Mesodermal cell (in vitro differentiated cells): ENCODE measurements around the gene TSPO2.

Experiments
- H3K27ac ChIP-seq: 2 replicates; pipeline ENCODE4 v1.7.0; 2013; ENCODE audit warnings: mild to moderate bottlenecking, low read depth, low read length, moderate library complexity; ENCODE audit not compliant: severe bottlenecking
- H3K36me3 ChIP-seq: 2 replicates; pipeline ENCODE4 v1.7.1; 2013; ENCODE audit warnings: mild to moderate bottlenecking, low read length, moderate library complexity; ENCODE audit not compliant: control insufficient read depth, insufficient read depth
- H3K4me1 ChIP-seq: one replicate; pipeline ENCODE4 v1.7.1; 2013; ENCODE audit warnings: mild to moderate bottlenecking, low read length; ENCODE audit not compliant: insufficient read depth, control insufficient read depth, poor library complexity, severe bottlenecking
- H3K4me3 ChIP-seq: 2 replicates; pipeline ENCODE4 v1.7.0; 2013; ENCODE audit warnings: low read length, control low read depth, mild to moderate bottlenecking; ENCODE audit not compliant: insufficient read depth, poor library complexity, severe bottlenecking; ENCODE audit errors: extremely low read depth
- H3K9me3 ChIP-seq: 2 replicates; pipeline ENCODE4 v1.7.1; 2013; ENCODE audit warnings: mild to moderate bottlenecking, low read length, moderate library complexity; ENCODE audit not compliant: control insufficient read depth
- WGBS, 2 experiments: methylation state at CpG; one replicate each; pipeline ENCODE4 v1.1.5; 2013; ENCODE audit warnings: missing lambda C conversion rate in 2 of 2; ENCODE audit not compliant: insufficient coverage in 2 of 2; 5-methylcytosine and 5-hydroxymethylcytosine counted together

TSPO2 gene

GRCh38 chr6:41051873-41052272 is 9.6 kb downstream of the TSPO2 start:
- H3K27ac ChIP-seq, result no peak overlapping the region
- H3K4me1 ChIP-seq, result peaks cover 21% of the 10 kb centered on the region
- WGBS, 2 experiments, result 87 to 91% methylated on average over 5 of the region's 5 CpGs

GRCh38 chr6:41053041-41053440 is 10.8 kb downstream of the TSPO2 start, which contains the start of gene APOBEC2:
TSS of gene APOBEC2 (plus strand) at chr6:41053202. CDS start at chr6:41053348, 146 bp downstream.
- Histone ChIP-seq H3K27ac (no peak within 1 kb of the TSS), H3K4me3 (no peak within 1 kb of the TSS), H3K36me3 (no peaks in the 10 kb centered on the region), H3K9me3 (no peaks in the 10 kb centered on the region), H3K4me1 (peaks cover 23% of the 10 kb centered on the region)
- WGBS, 2 experiments, result 67 to 72% methylated on average over 2 to 4 of the region's 5 CpGs

More at GRCh38 chr6:41051873-41052272, 9.6 kb downstream of the TSPO2 start:
- H3K9me3 ChIP-seq, result no peaks in the 10 kb centered on the region
- H3K4me3 ChIP-seq, result no peak overlapping the region
- no peaks in the 10 kb centered on the region for H3K36me3 ChIP-seq

GRCh38 chr6:41054511-41054910 is 12.2 kb downstream of the TSPO2 start:
- Histone ChIP-seq H3K27ac (no peak overlapping the region), H3K4me3 (no peak overlapping the region), H3K36me3 (no peaks in the 10 kb centered on the region), H3K9me3 (no peaks in the 10 kb centered on the region), H3K4me1 (peaks cover 25% of the 10 kb centered on the region)
- 100% methylated on average over 2 of the region's 3 CpGs; no CpG with 5 or more reads in 1 of the 2 experiments for WGBS, 2 experiments

- Histone ChIP-seq H3K27ac (no peak overlapping the region), H3K9me3 (no peaks in the 10 kb centered on the region), H3K4me1 (peaks cover 23% of the 10 kb centered on the region), H3K4me3 (no peak overlapping the region), H3K36me3 (no peaks in the 10 kb centered on the region)
- 82 to 100% methylated on average over 2 to 3 of the region's 3 CpGs for WGBS, 2 experiments
Measured at GRCh38 chr6:41055149-41055548, 12.9 kb downstream of the TSPO2 start.

- peaks cover 12% of the 10 kb centered on the region for H3K36me3 ChIP-seq
- peaks cover 20% of the 10 kb centered on the region for H3K4me1 ChIP-seq
- H3K4me3 ChIP-seq, result no peak overlapping the region
- no peak overlapping the region for H3K27ac ChIP-seq
- WGBS, 2 experiments, result 92 to 93% methylated on average over 5 of the region's 6 CpGs
- no peaks in the 10 kb centered on the region for H3K9me3 ChIP-seq
Measured at GRCh38 chr6:41056768-41057490, 14.7 kb downstream of the TSPO2 start.

- Histone ChIP-seq H3K27ac (peak overlapping the region; percentile 32), H3K9me3 (no peaks in the 10 kb centered on the region), H3K4me1 (peaks cover 16% of the 10 kb centered on the region), H3K36me3 (peaks cover 16% of the 10 kb centered on the region), H3K4me3 (no peak overlapping the region)
- WGBS, 2 experiments, result 90 to 100% methylated on average over 1 of the region's 2 CpGs
Measured at GRCh38 chr6:41058783-41059181, 16.5 kb downstream of the TSPO2 start.

GRCh38 chr6:41059556-41059955 is 17.3 kb downstream of the TSPO2 start:
- H3K4me1 ChIP-seq, result peaks cover 22% of the 10 kb centered on the region
- no peaks in the 10 kb centered on the region for H3K9me3 ChIP-seq
- H3K4me3 ChIP-seq, result no peak overlapping the region
- no CpG with 5 or more reads among the region's 1 CpG for WGBS, 2 experiments
- peaks cover 23% of the 10 kb centered on the region for H3K36me3 ChIP-seq
- H3K27ac ChIP-seq, result no peak overlapping the region

- H3K9me3 ChIP-seq, result no peaks in the 10 kb centered on the region
- H3K36me3 ChIP-seq, result peaks cover 33% of the 10 kb centered on the region
- no peak overlapping the region for H3K4me3 ChIP-seq
- H3K4me1 ChIP-seq, result peaks cover 27% of the 10 kb centered on the region
- 94 to 96% methylated on average over 11 to 13 of the region's 13 CpGs for WGBS, 2 experiments
- H3K27ac ChIP-seq, result no peak overlapping the region
Measured at GRCh38 chr6:41061196-41061726, 19.0 kb downstream of the TSPO2 start.

GRCh38 chr6:41062056-41062455 is 19.8 kb downstream of the TSPO2 start:
- 82 to 86% methylated on average over 1 of the region's 1 CpG for WGBS, 2 experiments
- Histone ChIP-seq H3K4me1 (peaks cover 27% of the 10 kb centered on the region), H3K36me3 (peaks cover 36% of the 10 kb centered on the region), H3K9me3 (no peaks in the 10 kb centered on the region), H3K27ac (no peak overlapping the region), H3K4me3 (no peak overlapping the region)

- Histone ChIP-seq H3K9me3 (no peaks in the 10 kb centered on the region), H3K4me1 (peaks cover 24% of the 10 kb centered on the region), H3K36me3 (peaks cover 40% of the 10 kb centered on the region), H3K27ac (no peak overlapping the region), H3K4me3 (no peak overlapping the region)
- 89 to 100% methylated on average over 2 of the region's 2 CpGs for WGBS, 2 experiments
Measured at GRCh38 chr6:41063884-41064285, 21.6 kb downstream of the TSPO2 start.

- no peaks in the 10 kb centered on the region for H3K9me3 ChIP-seq
- 95% methylated on average over 3 to 4 of the region's 5 CpGs for WGBS, 2 experiments
- H3K4me1 ChIP-seq, result peaks cover 19% of the 10 kb centered on the region
- H3K4me3 ChIP-seq, result no peak overlapping the region
- no peak overlapping the region for H3K27ac ChIP-seq
- peaks cover 47% of the 10 kb centered on the region for H3K36me3 ChIP-seq
Measured at GRCh38 chr6:41064841-41065240, 22.6 kb downstream of the TSPO2 start.
